ENCODE measurements around the gene YPEL1.
"Not testable (repeated sequence)": the region's sequence is repeated elsewhere in the genome, so short reads cannot be mapped to it uniquely, and the experiment has no call there.

YPEL1 gene

GRCh38 chr22:21744917-21745316 lies 9.3 kb upstream of the YPEL1 start:
- not testable (repeated sequence) for H3K9me3 ChIP-seq (ENCODE audit: control insufficient read depth, low read depth, low read length); H3K27ac ChIP-seq (ENCODE audit: low read length); H3K36me3 ChIP-seq (ENCODE audit: control insufficient read depth, low read depth, low read length); H3K27me3 ChIP-seq (ENCODE audit: control insufficient read depth, insufficient read depth, low read length); H3K4me3 ChIP-seq (ENCODE audit: low read length); H3K9ac ChIP-seq (ENCODE audit: low read length); H3K4me1 ChIP-seq (ENCODE audit: control insufficient read depth, low read depth, low read length)

- H3K4me1 ChIP-seq (ENCODE audit: control insufficient read depth, low read depth, low read length): no peaks in the 10 kb centered on the region
- H3K4me3 ChIP-seq (ENCODE audit: low read length): no peak overlapping the region
- no peaks in the 10 kb centered on the region for H3K36me3 ChIP-seq (ENCODE audit: control insufficient read depth, low read depth, low read length)
- no peaks in the 10 kb centered on the region for H3K9me3 ChIP-seq (ENCODE audit: control insufficient read depth, low read depth, low read length)
- H3K27ac ChIP-seq (ENCODE audit: low read length): no peak overlapping the region
- H3K9ac ChIP-seq (ENCODE audit: low read length): no peak overlapping the region
- H3K27me3 ChIP-seq (ENCODE audit: control insufficient read depth, insufficient read depth, low read length): peaks cover 15% of the 10 kb centered on the region
Observed at GRCh38 chr22:21741790-21742189, 6.2 kb upstream of the YPEL1 start.

GRCh38 chr22:21741059-21741458 lies 5.5 kb upstream of the YPEL1 start:
- Histone ChIP-seq H3K4me3 (ENCODE audit: low read length) (no peak overlapping the region), H3K9me3 (ENCODE audit: control insufficient read depth, low read depth, low read length) (no peaks in the 10 kb centered on the region), H3K9ac (ENCODE audit: low read length) (no peak overlapping the region), H3K36me3 (ENCODE audit: control insufficient read depth, low read depth, low read length) (no peaks in the 10 kb centered on the region), H3K27ac (ENCODE audit: low read length) (no peak overlapping the region), H3K27me3 (ENCODE audit: control insufficient read depth, insufficient read depth, low read length) (peaks cover 21% of the 10 kb centered on the region), H3K4me1 (ENCODE audit: control insufficient read depth, low read depth, low read length) (no peaks in the 10 kb centered on the region)

- Histone ChIP-seq H3K4me1 (ENCODE audit: control insufficient read depth, low read depth, low read length) (peaks cover under 1% of the 10 kb centered on the region), H3K27me3 (ENCODE audit: control insufficient read depth, insufficient read depth, low read length) (peaks cover 22% of the 10 kb centered on the region), H3K27ac (ENCODE audit: low read length) (no peak overlapping the region), H3K36me3 (ENCODE audit: control insufficient read depth, low read depth, low read length) (no peaks in the 10 kb centered on the region), H3K4me3 (ENCODE audit: low read length) (no peak overlapping the region), H3K9me3 (ENCODE audit: control insufficient read depth, low read depth, low read length) (no peaks in the 10 kb centered on the region), H3K9ac (ENCODE audit: low read length) (no peak overlapping the region)
Observed at GRCh38 chr22:21739828-21740377, 4.3 kb upstream of the YPEL1 start.

- Histone ChIP-seq H3K4me3 (ENCODE audit: low read length) (no peak overlapping the region), H3K9ac (ENCODE audit: low read length) (no peak overlapping the region), H3K27me3 (ENCODE audit: control insufficient read depth, insufficient read depth, low read length) (peaks cover 31% of the 10 kb centered on the region), H3K4me1 (ENCODE audit: control insufficient read depth, low read depth, low read length) (peaks cover 4% of the 10 kb centered on the region), H3K9me3 (ENCODE audit: control insufficient read depth, low read depth, low read length) (no peaks in the 10 kb centered on the region), H3K27ac (ENCODE audit: low read length) (no peak overlapping the region), H3K36me3 (ENCODE audit: control insufficient read depth, low read depth, low read length) (no peaks in the 10 kb centered on the region)
Observed at GRCh38 chr22:21738966-21739365, 3.4 kb upstream of the YPEL1 start.

- H3K27ac ChIP-seq (ENCODE audit: low read length): no peak overlapping the region
- H3K9ac ChIP-seq (ENCODE audit: low read length): no peak overlapping the region
- H3K36me3 ChIP-seq (ENCODE audit: control insufficient read depth, low read depth, low read length): no peaks in the 10 kb centered on the region
- peaks cover 4% of the 10 kb centered on the region for H3K4me1 ChIP-seq (ENCODE audit: control insufficient read depth, low read depth, low read length)
- peaks cover 35% of the 10 kb centered on the region for H3K27me3 ChIP-seq (ENCODE audit: control insufficient read depth, insufficient read depth, low read length)
- H3K4me3 ChIP-seq (ENCODE audit: low read length): no peak overlapping the region
- H3K9me3 ChIP-seq (ENCODE audit: control insufficient read depth, low read depth, low read length): no peaks in the 10 kb centered on the region
Observed at GRCh38 chr22:21738081-21738480, 2.5 kb upstream of the YPEL1 start.

- Histone ChIP-seq H3K4me1 (ENCODE audit: control insufficient read depth, low read depth, low read length) (peaks cover 4% of the 10 kb centered on the region), H3K9ac (ENCODE audit: low read length) (no peak overlapping the region), H3K9me3 (ENCODE audit: control insufficient read depth, low read depth, low read length) (no peaks in the 10 kb centered on the region), H3K4me3 (ENCODE audit: low read length) (no peak overlapping the region), H3K27me3 (ENCODE audit: control insufficient read depth, insufficient read depth, low read length) (peaks cover 35% of the 10 kb centered on the region), H3K27ac (ENCODE audit: low read length) (no peak overlapping the region), H3K36me3 (ENCODE audit: control insufficient read depth, low read depth, low read length) (no peaks in the 10 kb centered on the region)
Observed at GRCh38 chr22:21736948-21737347, 1.4 kb upstream of the YPEL1 start.

- H3K27me3 ChIP-seq (ENCODE audit: control insufficient read depth, insufficient read depth, low read length): peaks cover 35% of the 10 kb centered on the region
- peaks cover 4% of the 10 kb centered on the region for H3K4me1 ChIP-seq (ENCODE audit: control insufficient read depth, low read depth, low read length)
- H3K9ac ChIP-seq (ENCODE audit: low read length): no peak overlapping the region
- H3K9me3 ChIP-seq (ENCODE audit: control insufficient read depth, low read depth, low read length): no peaks in the 10 kb centered on the region
- no peaks in the 10 kb centered on the region for H3K36me3 ChIP-seq (ENCODE audit: control insufficient read depth, low read depth, low read length)
- H3K4me3 ChIP-seq (ENCODE audit: low read length): peak overlapping the region; percentile 57
- no peak overlapping the region for H3K27ac ChIP-seq (ENCODE audit: low read length)
Observed at GRCh38 chr22:21736084-21736642, 569 bp upstream of the YPEL1 start.

GRCh38 chr22:21734540-21735199 lies 924 bp downstream of the YPEL1 start:
- no peaks in the 10 kb centered on the region for H3K36me3 ChIP-seq (ENCODE audit: control insufficient read depth, low read depth, low read length)
- peak overlapping the region; percentile 68 for H3K9ac ChIP-seq (ENCODE audit: low read length)
- peak overlapping the region; percentile 74 for H3K4me3 ChIP-seq (ENCODE audit: low read length)
- no peak overlapping the region for H3K27ac ChIP-seq (ENCODE audit: low read length)
- peaks cover 4% of the 10 kb centered on the region for H3K4me1 ChIP-seq (ENCODE audit: control insufficient read depth, low read depth, low read length)
- peaks cover 35% of the 10 kb centered on the region for H3K27me3 ChIP-seq (ENCODE audit: control insufficient read depth, insufficient read depth, low read length)
- no peaks in the 10 kb centered on the region for H3K9me3 ChIP-seq (ENCODE audit: control insufficient read depth, low read depth, low read length)

- no peaks in the 10 kb centered on the region for H3K36me3 ChIP-seq (ENCODE audit: control insufficient read depth, low read depth, low read length)
- H3K27ac ChIP-seq (ENCODE audit: low read length): no peak overlapping the region
Observed at GRCh38 chr22:21731503-21731902, 4.1 kb downstream of the YPEL1 start.

GRCh38 chr22:21730535-21731308 lies 4.9 kb downstream of the YPEL1 start:
- H3K4me1 ChIP-seq (ENCODE audit: control insufficient read depth, low read depth, low read length): peaks cover 6% of the 10 kb centered on the region
- H3K9me3 ChIP-seq (ENCODE audit: control insufficient read depth, low read depth, low read length): no peaks in the 10 kb centered on the region
- H3K4me3 ChIP-seq (ENCODE audit: low read length): no peak overlapping the region
- H3K9ac ChIP-seq (ENCODE audit: low read length): no peak overlapping the region
- H3K27ac ChIP-seq (ENCODE audit: low read length): no peak overlapping the region
- no peaks in the 10 kb centered on the region for H3K36me3 ChIP-seq (ENCODE audit: control insufficient read depth, low read depth, low read length)
- H3K27me3 ChIP-seq (ENCODE audit: control insufficient read depth, insufficient read depth, low read length): peaks cover 14% of the 10 kb centered on the region

More at GRCh38 chr22:21731503-21731902, 4.1 kb downstream of the YPEL1 start:
- Histone ChIP-seq H3K4me1 (ENCODE audit: control insufficient read depth, low read depth, low read length) (peaks cover 4% of the 10 kb centered on the region), H3K9me3 (ENCODE audit: control insufficient read depth, low read depth, low read length) (no peaks in the 10 kb centered on the region), H3K9ac (ENCODE audit: low read length) (no peak overlapping the region), H3K4me3 (ENCODE audit: low read length) (no peak overlapping the region), H3K27me3 (ENCODE audit: control insufficient read depth, insufficient read depth, low read length) (peaks cover 17% of the 10 kb centered on the region)

All from iPS-18a (cell line).